Measurements from ENCODE around the gene TTF2.
"Not testable (repeated sequence)": the region's sequence is repeated elsewhere in the genome, so short reads cannot be mapped to it uniquely, and the experiment has no call there.

The TTF2 gene

GRCh38 chr1:117092594-117092993 is 32.5 kb downstream of the TTF2 start:
- no peak for DNase-seq

GRCh38 chr1:117093091-117093534 is 33.0 kb downstream of the TTF2 start:
- DNase-seq, result peak in 10 of 56 donors; percentile 12 to 55 (median 26)

GRCh38 chr1:117093870-117094621 is 33.9 kb downstream of the TTF2 start:
- peak in 8 of 56 donors; percentile 4 to 22 (median 8) for DNase-seq

- no peak for DNase-seq
Measured at GRCh38 chr1:117094841-117095604, 34.9 kb downstream of the TTF2 start.

- no peak for DNase-seq
Measured at GRCh38 chr1:117096951-117097408, 36.9 kb downstream of the TTF2 start.

- no peak for DNase-seq
Measured at GRCh38 chr1:117097443-117097842, 37.3 kb downstream of the TTF2 start.

- no peak for DNase-seq
Measured at GRCh38 chr1:117098287-117098890, 38.3 kb downstream of the TTF2 start.

GRCh38 chr1:117101334-117101733 is 41.2 kb downstream of the TTF2 start:
- no peak for DNase-seq

GRCh38 chr1:117101858-117102257 is 41.7 kb downstream of the TTF2 start:
- not testable (repeated sequence) for DNase-seq

- DNase-seq, result no peak
Measured at GRCh38 chr1:117104986-117105385, 44.9 kb downstream of the TTF2 start.

- DNase-seq, result no peak
Measured at GRCh38 chr1:117105722-117106121, 45.6 kb downstream of the TTF2 start.

- no peak for DNase-seq
Measured at GRCh38 chr1:117106478-117106877, 46.4 kb downstream of the TTF2 start.

- DNase-seq, result no peak
Measured at GRCh38 chr1:117107364-117107763, 47.2 kb downstream of the TTF2 start.

GRCh38 chr1:117110774-117111173 is 50.6 kb downstream of the TTF2 start:
- no peak for DNase-seq

GRCh38 chr1:117112047-117112717 is 52.1 kb downstream of the TTF2 start:
- no peak for DNase-seq

- peak in 23 of 56 donors; percentile 4 to 46 (median 24) for DNase-seq
Measured at GRCh38 chr1:117113199-117113598, 53.1 kb downstream of the TTF2 start.

GRCh38 chr1:117114877-117115276 is 54.8 kb downstream of the TTF2 start:
- DNase-seq, result no peak

- DNase-seq, result no peak
Measured at GRCh38 chr1:117116090-117116783, 56.1 kb downstream of the TTF2 start.

GRCh38 chr1:117116784-117117130 is 56.6 kb downstream of the TTF2 start:
- no peak for DNase-seq

- no peak for DNase-seq
Measured at GRCh38 chr1:117117697-117118096, 57.6 kb downstream of the TTF2 start.

- peak in 3 of 56 donors; percentile 4 to 17 (median 15) for DNase-seq
Measured at GRCh38 chr1:117118137-117118536, 58.0 kb downstream of the TTF2 start.

Data from amygdala (tissue), 56 donors.